B cell (primary cell): ENCODE data around the gene RARB.

Experiments used
- EZH2 ChIP-seq: IDR thresholded peaks from 2 replicates; pipeline ENCODE4 v1.6.1; 2012; ENCODE audit warnings: borderline replicate concordance, low read depth, mild to moderate bottlenecking, moderate library complexity, low read length; ENCODE audit not compliant: insufficient read depth, poor library complexity, severe bottlenecking
- TF ChIP-seq, protein P1 (sequence below): fragments of 200-600 bp; IDR thresholded peaks from one replicate; pipeline ENCODE4 v1.8.0; 2022; ENCODE audit warnings: antibody characterized with exemption, mild to moderate bottlenecking

DNA sequence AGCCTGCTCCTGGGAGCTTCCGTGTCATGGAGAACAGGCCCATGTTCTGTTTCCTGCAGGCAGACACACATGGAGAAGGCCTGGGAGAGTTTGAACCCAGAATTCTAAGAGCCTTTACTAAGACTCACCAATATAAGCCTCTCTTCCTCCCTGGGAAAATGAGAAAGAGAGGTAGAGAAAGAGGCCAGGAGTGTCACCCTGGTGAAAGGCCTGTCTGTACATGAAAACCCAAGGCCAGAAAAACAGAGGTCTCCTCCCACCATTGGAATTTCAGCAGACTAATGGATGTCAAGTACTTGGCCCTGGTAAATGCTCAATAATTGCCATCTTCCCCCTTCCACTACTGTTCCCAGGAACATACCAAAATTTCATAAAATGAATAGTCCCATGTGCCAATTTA lies 119.0 kb downstream of the RARB start:
- TF ChIP-seq, protein P1, sequence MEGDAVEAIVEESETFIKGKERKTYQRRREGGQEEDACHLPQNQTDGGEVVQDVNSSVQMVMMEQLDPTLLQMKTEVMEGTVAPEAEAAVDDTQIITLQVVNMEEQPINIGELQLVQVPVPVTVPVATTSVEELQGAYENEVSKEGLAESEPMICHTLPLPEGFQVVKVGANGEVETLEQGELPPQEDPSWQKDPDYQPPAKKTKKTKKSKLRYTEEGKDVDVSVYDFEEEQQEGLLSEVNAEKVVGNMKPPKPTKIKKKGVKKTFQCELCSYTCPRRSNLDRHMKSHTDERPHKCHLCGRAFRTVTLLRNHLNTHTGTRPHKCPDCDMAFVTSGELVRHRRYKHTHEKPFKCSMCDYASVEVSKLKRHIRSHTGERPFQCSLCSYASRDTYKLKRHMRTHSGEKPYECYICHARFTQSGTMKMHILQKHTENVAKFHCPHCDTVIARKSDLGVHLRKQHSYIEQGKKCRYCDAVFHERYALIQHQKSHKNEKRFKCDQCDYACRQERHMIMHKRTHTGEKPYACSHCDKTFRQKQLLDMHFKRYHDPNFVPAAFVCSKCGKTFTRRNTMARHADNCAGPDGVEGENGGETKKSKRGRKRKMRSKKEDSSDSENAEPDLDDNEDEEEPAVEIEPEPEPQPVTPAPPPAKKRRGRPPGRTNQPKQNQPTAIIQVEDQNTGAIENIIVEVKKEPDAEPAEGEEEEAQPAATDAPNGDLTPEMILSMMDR, result no peak
- TF ChIP-seq EZH2, result no peak
